Nephron progenitor cell (in vitro differentiated cells): ENCODE measurements around the gene CDYL.

Experiments
- DNase-seq: peaks from one replicate; pipeline ENCODE4 v3.0.0; 2021
- H3K27ac Mint-ChIP-seq: 2 replicates; pipeline ENCODE4 v1.8.0; 2021; ENCODE audit warnings: mild to moderate bottlenecking, moderate library complexity, mixed read lengths
- H3K27me3 Mint-ChIP-seq: 2 replicates; pipeline ENCODE4 v1.8.0; 2021; ENCODE audit warnings: mild to moderate bottlenecking, low read depth, mixed read lengths; ENCODE audit not compliant: poor library complexity
- H3K36me3 Mint-ChIP-seq: 2 replicates; pipeline ENCODE4 v1.8.0; 2021; ENCODE audit warnings: low read depth, mixed read lengths
- H3K4me1 Mint-ChIP-seq: 2 replicates; pipeline ENCODE4 v1.8.0; 2021; ENCODE audit warnings: mixed read lengths
- H3K4me3 Mint-ChIP-seq: 2 replicates; pipeline ENCODE4 v1.8.0; 2021; ENCODE audit warnings: mild to moderate bottlenecking, moderate library complexity, mixed read lengths
- H3K9me3 Mint-ChIP-seq: 2 replicates; pipeline ENCODE4 v1.8.0; 2021; ENCODE audit warnings: mild to moderate bottlenecking, moderate library complexity, mixed read lengths
- TF ChIP-seq, protein P1 (sequence below): fragments of 200-600 bp; sonication (generic); IDR thresholded peaks from 2 replicates; pipeline ENCODE4 v1.5.0; 2021; ENCODE audit warnings: antibody characterized with exemption

Gene CDYL

DNA sequence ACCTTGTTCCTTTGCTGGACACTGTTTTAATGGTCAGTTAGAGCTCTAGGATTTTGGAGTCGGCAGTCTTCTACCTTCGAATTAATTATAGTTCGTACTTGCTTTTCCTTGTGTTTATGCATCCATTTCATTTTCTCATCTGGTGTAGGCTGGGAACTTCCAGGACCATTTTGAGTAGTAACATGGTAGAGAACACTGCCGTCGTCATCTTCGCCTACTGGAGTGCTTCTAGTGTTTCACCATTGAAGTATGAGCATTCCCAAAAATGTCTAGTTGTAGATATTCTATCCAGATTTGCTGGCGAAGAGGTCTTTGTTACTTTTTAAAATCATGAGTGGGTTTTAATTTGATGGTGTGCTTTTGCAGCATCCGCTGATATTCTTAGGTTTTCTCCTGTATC lies 36.9 kb downstream of the CDYL start:
- Mint-ChIP-seq H3K27me3 (peaks cover 3% of the 10 kb centered on the region), H3K27ac (no peak overlapping the region), H3K4me3 (no peak overlapping the region), H3K9me3 (peaks cover 20% of the 10 kb centered on the region), H3K36me3 (peaks cover 43% of the 10 kb centered on the region), H3K4me1 (no peaks in the 10 kb centered on the region)
- DNase-seq, result no peak
- TF ChIP-seq, protein P1, sequence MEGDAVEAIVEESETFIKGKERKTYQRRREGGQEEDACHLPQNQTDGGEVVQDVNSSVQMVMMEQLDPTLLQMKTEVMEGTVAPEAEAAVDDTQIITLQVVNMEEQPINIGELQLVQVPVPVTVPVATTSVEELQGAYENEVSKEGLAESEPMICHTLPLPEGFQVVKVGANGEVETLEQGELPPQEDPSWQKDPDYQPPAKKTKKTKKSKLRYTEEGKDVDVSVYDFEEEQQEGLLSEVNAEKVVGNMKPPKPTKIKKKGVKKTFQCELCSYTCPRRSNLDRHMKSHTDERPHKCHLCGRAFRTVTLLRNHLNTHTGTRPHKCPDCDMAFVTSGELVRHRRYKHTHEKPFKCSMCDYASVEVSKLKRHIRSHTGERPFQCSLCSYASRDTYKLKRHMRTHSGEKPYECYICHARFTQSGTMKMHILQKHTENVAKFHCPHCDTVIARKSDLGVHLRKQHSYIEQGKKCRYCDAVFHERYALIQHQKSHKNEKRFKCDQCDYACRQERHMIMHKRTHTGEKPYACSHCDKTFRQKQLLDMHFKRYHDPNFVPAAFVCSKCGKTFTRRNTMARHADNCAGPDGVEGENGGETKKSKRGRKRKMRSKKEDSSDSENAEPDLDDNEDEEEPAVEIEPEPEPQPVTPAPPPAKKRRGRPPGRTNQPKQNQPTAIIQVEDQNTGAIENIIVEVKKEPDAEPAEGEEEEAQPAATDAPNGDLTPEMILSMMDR, result no peak

- H3K4me3 Mint-ChIP-seq, result no peak overlapping the region
Measured at GRCh38 chr6:4814212-4814611, 38.0 kb downstream of the CDYL start.

DNA sequence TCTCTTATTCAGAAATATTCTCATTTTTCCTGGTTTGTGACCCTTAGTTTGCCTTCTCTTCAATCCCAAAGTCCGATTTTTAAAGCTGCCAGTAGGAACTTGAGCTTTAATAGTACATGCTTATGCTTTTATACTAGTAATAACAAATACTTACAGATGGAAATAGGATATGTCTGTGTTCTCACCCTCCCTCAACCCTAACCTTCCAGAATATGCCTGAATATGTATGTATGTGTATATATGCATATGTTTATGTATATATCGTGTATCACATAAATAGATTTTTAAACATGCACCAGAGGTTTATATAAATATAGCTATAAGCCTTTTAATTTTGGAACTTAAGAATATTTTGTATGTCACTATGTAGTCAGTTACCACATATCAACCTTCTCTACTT lies 38.8 kb downstream of the CDYL start:
- Mint-ChIP-seq H3K27me3 (peaks cover 3% of the 10 kb centered on the region), H3K36me3 (peaks cover 33% of the 10 kb centered on the region), H3K4me3 (no peak overlapping the region), H3K27ac (no peak overlapping the region), H3K4me1 (peaks cover 6% of the 10 kb centered on the region), H3K9me3 (peaks cover 4% of the 10 kb centered on the region)
- TF ChIP-seq, protein P1, result no peak
- DNase-seq, result no peak

More at GRCh38 chr6:4814212-4814611, 38.0 kb downstream of the CDYL start:
- H3K36me3 Mint-ChIP-seq, result peaks cover 32% of the 10 kb centered on the region
- H3K9me3 Mint-ChIP-seq, result peaks cover 9% of the 10 kb centered on the region
- H3K27ac Mint-ChIP-seq, result no peak overlapping the region
- TF ChIP-seq, protein P1, result no peak
- DNase-seq, result no peak
- H3K27me3 Mint-ChIP-seq, result peaks cover 3% of the 10 kb centered on the region
- H3K4me1 Mint-ChIP-seq, result no peaks in the 10 kb centered on the region

- Mint-ChIP-seq H3K27ac (no peak overlapping the region), H3K36me3 (peaks cover 32% of the 10 kb centered on the region), H3K27me3 (peaks cover 3% of the 10 kb centered on the region), H3K4me1 (peaks cover 7% of the 10 kb centered on the region), H3K4me3 (no peak overlapping the region), H3K9me3 (no peaks in the 10 kb centered on the region)
- DNase-seq, result no peak
- TF ChIP-seq, protein P1, result no peak
Measured at GRCh38 chr6:4815584-4815983, 39.4 kb downstream of the CDYL start.

DNA sequence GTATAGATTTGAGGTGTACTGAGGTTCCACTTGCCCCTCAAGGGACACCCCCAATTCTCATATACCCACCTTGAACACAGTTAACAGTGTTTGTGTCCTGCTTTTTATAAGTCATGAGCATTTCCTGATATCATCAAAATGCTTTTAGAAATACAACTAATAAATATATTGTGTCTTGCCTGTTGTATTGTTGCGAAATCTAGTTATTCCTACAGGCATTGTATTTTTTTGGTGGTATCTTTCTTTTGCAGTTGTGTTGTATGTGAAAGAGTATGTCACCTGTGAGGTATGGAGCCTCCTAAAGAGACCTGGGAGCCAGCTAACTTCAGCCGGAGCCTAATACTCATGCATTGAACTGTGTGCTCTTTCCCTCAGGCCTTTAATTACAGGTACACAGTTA lies 40.7 kb downstream of the CDYL start:
- no peaks in the 10 kb centered on the region for H3K9me3 Mint-ChIP-seq
- no peak overlapping the region for H3K27ac Mint-ChIP-seq
- no peak for DNase-seq
- H3K27me3 Mint-ChIP-seq, result peaks cover under 1% of the 10 kb centered on the region
- H3K4me1 Mint-ChIP-seq, result peaks cover 7% of the 10 kb centered on the region
- TF ChIP-seq, protein P1, result no peak
- H3K36me3 Mint-ChIP-seq, result peaks cover 30% of the 10 kb centered on the region
- H3K4me3 Mint-ChIP-seq, result no peak overlapping the region

DNA sequence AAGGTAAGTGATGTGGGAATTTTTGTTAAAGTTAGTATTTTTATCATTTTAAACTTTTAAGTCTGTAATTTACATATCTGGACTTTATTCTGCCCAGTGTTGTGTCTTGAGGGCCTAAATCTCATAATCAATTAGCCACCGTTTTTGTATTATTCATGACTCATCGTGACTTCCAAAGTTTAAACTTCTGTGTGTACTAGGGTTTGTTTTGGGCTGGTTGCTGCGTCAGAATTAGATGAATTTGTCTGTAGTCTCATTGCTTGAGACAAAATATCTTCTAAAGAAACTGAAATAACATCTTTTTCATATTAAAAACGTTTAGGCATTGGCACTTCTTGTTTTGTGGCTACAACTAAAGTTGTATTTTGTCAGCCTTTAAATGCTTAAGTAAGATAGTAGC lies 41.3 kb downstream of the CDYL start:
- Mint-ChIP-seq H3K27ac (no peak overlapping the region), H3K36me3 (peaks cover 28% of the 10 kb centered on the region), H3K27me3 (peaks cover 3% of the 10 kb centered on the region), H3K9me3 (no peaks in the 10 kb centered on the region), H3K4me1 (peaks cover 7% of the 10 kb centered on the region), H3K4me3 (no peak overlapping the region)
- TF ChIP-seq, protein P1, result no peak
- DNase-seq, result no peak
